ENCODE data around the gene ZNF77.
"Not testable (repeated sequence)": the region's sequence is repeated elsewhere in the genome, so short reads cannot be mapped to it uniquely, and the experiment has no call there.

ZNF77 gene

DNA sequence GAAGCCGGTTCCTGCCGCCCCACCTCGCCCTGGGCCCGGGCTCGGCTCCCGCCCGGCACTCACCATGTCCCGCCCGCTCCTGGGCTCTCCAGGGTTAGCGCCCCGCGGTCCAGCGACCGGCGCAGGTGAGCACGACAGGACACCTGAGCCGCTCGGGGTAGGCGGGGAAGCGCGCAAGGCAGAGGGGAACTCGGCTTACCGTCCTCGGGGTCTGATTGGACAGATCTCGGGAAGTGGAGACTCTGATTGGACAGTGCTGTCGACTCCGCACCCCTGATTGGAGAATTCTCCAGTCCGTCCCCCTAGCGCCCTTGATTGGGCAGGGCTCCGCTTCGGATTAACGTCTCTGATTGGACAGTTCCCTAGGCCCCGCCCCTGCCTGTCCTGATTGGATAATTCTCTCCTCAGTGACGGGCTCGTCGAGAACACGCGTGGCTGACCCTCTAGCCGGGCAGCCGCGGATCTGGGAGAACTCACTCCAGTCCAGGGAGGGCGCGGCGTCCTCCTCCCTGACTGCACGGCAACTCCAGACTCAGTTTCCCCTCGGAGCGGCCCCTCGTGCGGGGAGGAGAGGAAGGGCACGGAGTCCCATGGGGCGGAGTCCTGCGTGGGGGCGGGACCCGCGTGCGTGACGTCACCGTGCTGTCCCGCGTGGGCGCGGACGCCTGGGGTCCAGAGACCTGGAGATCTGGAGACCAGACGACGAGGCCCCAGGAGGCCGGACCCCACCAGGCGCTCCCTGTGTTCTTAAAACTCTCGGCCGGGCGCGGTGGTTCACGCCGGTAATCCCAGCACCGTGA is at the start of gene ZNF77:
Gene ZNF77, minus strand, starts transcription at position 197 of the 800 bp plus-strand sequence. Its CDS starts 131 bp downstream, at position 66.
- peaks cover 47% of the 10 kb centered on the region for H3K4me1 Mint-ChIP-seq
- peak within 1 kb of the TSS; percentile 96 for H3K27ac Mint-ChIP-seq
- peak; percentile 100 for DNase-seq
- no peaks in the 10 kb centered on the region for H3K9me3 Mint-ChIP-seq
- CTCF ChIA-PET = interaction anchor here (1.1 kb wide), 1 partner anchor 297 kb away, joined by 3 read pairs; no protein-coding TSS in a partner anchor
- H3K4me3 Mint-ChIP-seq = peak within 1 kb of the TSS; percentile 93
- H3K36me3 Mint-ChIP-seq = peaks cover 18% of the 10 kb centered on the region
- H3K27me3 Mint-ChIP-seq = no peaks in the 10 kb centered on the region

DNA sequence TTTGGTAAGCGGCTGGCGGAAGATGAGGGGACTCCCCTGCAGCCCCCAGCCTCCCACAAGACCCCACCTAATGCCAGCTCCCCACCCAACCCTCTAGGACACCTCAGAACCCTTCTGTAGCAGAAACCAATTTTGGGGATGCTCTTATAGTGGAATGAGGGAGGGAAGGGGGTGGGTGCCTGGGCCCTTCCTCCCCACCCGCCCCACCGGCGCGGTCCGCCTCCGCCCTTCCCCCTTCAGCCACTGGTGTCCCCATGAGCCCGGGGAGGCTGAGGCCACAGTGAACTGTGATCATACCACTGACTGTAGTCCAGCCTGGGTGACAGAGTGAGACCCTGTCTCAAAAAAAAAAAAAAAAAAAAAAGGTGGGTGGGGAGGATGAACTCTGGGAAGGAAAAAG is 48.8 kb upstream of the ZNF77 start:
- H3K4me1 Mint-ChIP-seq = no peaks in the 10 kb centered on the region
- no peak overlapping the region for H3K4me3 Mint-ChIP-seq
- no peak for DNase-seq
- H3K27ac Mint-ChIP-seq = no peak overlapping the region
- H3K9me3 Mint-ChIP-seq = no peaks in the 10 kb centered on the region
- peaks cover 6% of the 10 kb centered on the region for H3K27me3 Mint-ChIP-seq
- H3K36me3 Mint-ChIP-seq = no peaks in the 10 kb centered on the region
- CTCF ChIA-PET = no interaction called here

DNA sequence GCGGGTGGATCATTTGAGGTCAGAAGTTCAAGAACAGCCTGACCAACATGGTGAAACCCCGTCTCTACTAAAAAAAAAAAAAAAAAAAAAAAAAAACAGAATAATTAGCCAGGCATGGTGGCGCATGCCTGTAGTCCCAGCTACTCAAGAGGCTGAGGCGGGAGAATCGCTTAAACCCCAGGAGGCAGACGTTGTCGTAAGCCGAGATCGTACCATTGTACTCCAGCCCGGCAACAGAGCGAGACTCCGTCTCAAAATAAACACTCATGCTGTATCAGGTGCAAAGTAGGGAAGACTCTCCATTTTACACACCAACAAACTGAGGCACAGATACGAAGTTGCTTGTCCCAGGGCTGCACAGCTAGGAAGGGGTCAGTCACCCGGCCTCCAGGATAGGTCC is 48.2 kb upstream of the ZNF77 start:
- no peak overlapping the region for H3K4me3 Mint-ChIP-seq
- CTCF ChIA-PET = no interaction called here
- H3K27me3 Mint-ChIP-seq = peaks cover 6% of the 10 kb centered on the region
- H3K9me3 Mint-ChIP-seq = no peaks in the 10 kb centered on the region
- H3K36me3 Mint-ChIP-seq = no peaks in the 10 kb centered on the region
- no peak for DNase-seq
- H3K4me1 Mint-ChIP-seq = no peaks in the 10 kb centered on the region
- H3K27ac Mint-ChIP-seq = no peak overlapping the region

- DNase-seq, CTCF ChIA-PET, H3K27ac Mint-ChIP-seq, H3K9me3 Mint-ChIP-seq, H3K36me3 Mint-ChIP-seq, H3K4me3 Mint-ChIP-seq, H3K27me3 Mint-ChIP-seq, H3K4me1 Mint-ChIP-seq: not testable (repeated sequence)
Measured at GRCh38 chr19:2992333-2992732, 47.6 kb upstream of the ZNF77 start.

DNA sequence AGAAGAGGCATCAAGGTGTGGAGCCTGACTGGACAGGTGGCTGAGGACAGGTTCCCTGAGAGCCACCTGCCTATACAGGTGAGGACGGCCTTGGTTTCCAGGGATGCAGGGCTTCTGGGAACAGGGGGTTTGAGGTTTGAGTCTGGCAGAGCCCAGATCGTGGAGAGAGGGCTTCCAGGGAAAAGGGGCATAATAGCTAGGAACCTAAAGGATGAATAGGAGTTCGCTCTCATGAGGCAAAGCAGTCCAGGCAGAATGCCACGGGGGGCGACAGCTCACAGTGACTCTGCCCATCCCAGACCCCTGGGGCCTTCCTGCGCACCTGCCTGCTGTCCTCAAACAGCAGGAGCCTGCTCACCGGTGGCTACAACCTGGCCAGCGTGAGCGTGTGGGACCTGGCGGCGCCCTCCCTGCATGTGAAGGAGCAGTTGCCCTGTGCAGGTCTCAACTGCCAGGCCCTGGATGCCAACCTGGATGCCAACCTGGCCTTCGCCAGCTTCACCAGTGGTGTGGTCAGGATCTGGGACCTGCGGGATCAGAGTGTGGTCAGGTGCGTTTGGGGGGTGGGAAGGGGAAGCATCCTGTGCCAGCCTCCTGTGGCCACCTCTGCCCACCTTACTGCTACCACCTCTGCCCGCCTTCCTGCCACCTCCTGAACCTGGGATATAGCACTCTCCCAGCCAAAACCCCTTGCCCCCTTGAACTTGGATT is 44.6 kb upstream of the ZNF77 start:
- no peak for DNase-seq
- Mint-ChIP-seq H3K27me3 (peaks cover 26% of the 10 kb centered on the region), H3K36me3 (no peaks in the 10 kb centered on the region), H3K9me3 (no peaks in the 10 kb centered on the region), H3K27ac (no peak overlapping the region), H3K4me1 (no peaks in the 10 kb centered on the region), H3K4me3 (no peak overlapping the region)
- CTCF ChIA-PET = no interaction called here

GRCh38 chr19:2988568-2988967 is 43.8 kb upstream of the ZNF77 start:
- CTCF ChIA-PET = no interaction called here

DNA sequence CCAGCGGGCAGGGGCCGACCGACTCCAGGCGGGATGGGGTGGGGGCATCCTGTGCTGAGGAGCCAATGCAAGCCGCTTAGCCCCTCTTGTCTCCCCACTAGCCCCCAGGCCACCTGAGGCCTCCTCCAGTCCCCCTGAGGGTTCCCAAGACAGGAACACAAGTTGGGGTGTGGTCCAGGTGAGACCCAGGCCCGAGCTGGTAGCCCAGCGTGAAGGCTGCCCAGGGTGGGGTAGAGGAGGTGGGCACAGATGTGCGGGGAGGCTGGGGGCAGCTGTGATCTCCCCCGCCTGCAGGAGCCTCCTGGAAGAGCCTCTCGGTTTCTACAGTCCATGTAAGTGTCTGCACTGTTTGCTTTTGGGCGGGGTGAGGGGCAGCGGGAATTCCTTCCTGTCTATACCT is 43.0 kb upstream of the ZNF77 start:
- DNase-seq = no peak
- no peaks in the 10 kb centered on the region for H3K4me1 Mint-ChIP-seq
- no peaks in the 10 kb centered on the region for H3K9me3 Mint-ChIP-seq
- H3K36me3 Mint-ChIP-seq = no peaks in the 10 kb centered on the region
- H3K4me3 Mint-ChIP-seq = no peak overlapping the region
- H3K27me3 Mint-ChIP-seq = peaks cover 42% of the 10 kb centered on the region
- CTCF ChIA-PET = no interaction called here
- no peak overlapping the region for H3K27ac Mint-ChIP-seq

More at GRCh38 chr19:2988568-2988967, 43.8 kb upstream of the ZNF77 start:
- H3K9me3 Mint-ChIP-seq = no peaks in the 10 kb centered on the region
- H3K27me3 Mint-ChIP-seq = peaks cover 34% of the 10 kb centered on the region
- H3K4me3 Mint-ChIP-seq = no peak overlapping the region
- H3K27ac Mint-ChIP-seq = no peak overlapping the region
- DNase-seq = no peak
- H3K4me1 Mint-ChIP-seq = no peaks in the 10 kb centered on the region
- H3K36me3 Mint-ChIP-seq = no peaks in the 10 kb centered on the region

- no peaks in the 10 kb centered on the region for H3K4me1 Mint-ChIP-seq
- H3K27ac Mint-ChIP-seq = no peak overlapping the region
- peaks cover 50% of the 10 kb centered on the region for H3K27me3 Mint-ChIP-seq
- CTCF ChIA-PET = no interaction called here
- no peak overlapping the region for H3K4me3 Mint-ChIP-seq
- no peaks in the 10 kb centered on the region for H3K36me3 Mint-ChIP-seq
- no peak for DNase-seq
- H3K9me3 Mint-ChIP-seq = no peaks in the 10 kb centered on the region
Measured at GRCh38 chr19:2986951-2987524, 42.3 kb upstream of the ZNF77 start.

DNA sequence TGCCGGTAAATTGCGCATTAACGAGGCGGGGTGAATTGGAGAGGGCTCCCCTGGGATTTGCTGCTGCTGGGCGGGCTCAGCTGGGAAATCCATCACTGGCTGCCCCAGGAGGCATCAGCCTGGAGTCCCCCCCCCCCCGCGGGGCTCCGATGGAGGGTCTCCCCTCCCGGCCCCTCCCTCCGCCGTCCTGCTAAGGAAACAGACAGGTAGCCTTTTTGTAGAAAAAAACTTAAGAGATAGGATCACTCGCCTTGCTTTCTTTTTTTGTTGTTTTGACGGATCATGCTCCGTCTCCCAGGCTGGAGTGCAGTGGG is 39.4 kb upstream of the ZNF77 start:
- H3K27me3 Mint-ChIP-seq = peaks cover 67% of the 10 kb centered on the region

GRCh38 chr19:2983351-2984214 is 38.8 kb upstream of the ZNF77 start:
- Mint-ChIP-seq H3K4me1 (no peaks in the 10 kb centered on the region), H3K27me3 (peaks cover 61% of the 10 kb centered on the region), H3K9me3 (no peaks in the 10 kb centered on the region), H3K4me3 (no peak overlapping the region), H3K27ac (no peak overlapping the region), H3K36me3 (no peaks in the 10 kb centered on the region)
- CTCF ChIA-PET = no interaction called here
- no peak for DNase-seq

More for the DNA sequence above, 39.4 kb upstream of the ZNF77 start:
- Mint-ChIP-seq H3K36me3 (no peaks in the 10 kb centered on the region), H3K4me1 (no peaks in the 10 kb centered on the region), H3K27ac (no peak overlapping the region), H3K4me3 (no peak overlapping the region), H3K9me3 (no peaks in the 10 kb centered on the region)
- no peak for DNase-seq
- CTCF ChIA-PET = no interaction called here

DNA sequence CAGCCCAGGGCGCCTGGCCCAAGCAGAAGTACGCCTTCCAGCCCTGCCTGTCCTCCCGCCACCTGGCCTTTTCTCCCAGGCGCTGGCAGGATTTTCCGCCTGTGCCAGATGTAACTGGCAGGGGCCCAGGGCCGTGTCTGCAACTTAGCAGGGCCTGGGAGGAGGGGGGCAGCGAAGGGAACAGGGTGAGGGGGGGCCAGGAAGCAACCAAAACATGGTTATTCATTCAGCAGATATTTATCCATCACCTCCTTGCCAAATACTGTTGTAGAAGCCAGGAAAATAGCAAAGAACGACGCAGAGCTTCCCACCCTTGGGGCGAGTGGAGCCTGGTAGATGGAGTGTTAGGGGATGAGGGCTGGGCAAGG is 38.2 kb upstream of the ZNF77 start:
- CTCF ChIA-PET = no interaction called here
- Mint-ChIP-seq H3K4me3 (no peak overlapping the region), H3K4me1 (peaks cover under 1% of the 10 kb centered on the region), H3K36me3 (no peaks in the 10 kb centered on the region), H3K9me3 (no peaks in the 10 kb centered on the region), H3K27ac (no peak overlapping the region), H3K27me3 (peaks cover 61% of the 10 kb centered on the region)
- no peak for DNase-seq

DNA sequence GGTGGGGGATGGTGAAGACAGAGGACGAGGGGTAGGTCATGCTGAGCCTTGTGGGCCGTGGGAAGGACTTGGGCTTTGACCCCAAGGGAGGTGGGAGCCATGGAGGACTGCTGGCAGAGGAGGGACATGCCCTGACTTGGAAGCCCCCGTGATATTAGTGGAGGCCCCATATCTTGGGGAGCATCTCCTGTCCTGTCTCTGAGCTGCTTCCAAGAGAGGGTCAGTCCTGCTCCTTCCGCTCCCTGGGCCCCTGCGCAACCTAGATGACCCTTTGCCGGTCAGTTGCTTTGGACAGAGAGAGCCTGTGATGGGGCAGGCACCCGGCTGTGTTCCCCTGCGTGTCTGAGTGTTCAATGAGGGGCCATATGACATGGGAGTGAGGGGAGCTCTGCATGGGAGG is 37.8 kb upstream of the ZNF77 start:
- CTCF ChIA-PET = no interaction called here
- Mint-ChIP-seq H3K9me3 (no peaks in the 10 kb centered on the region), H3K27me3 (peaks cover 60% of the 10 kb centered on the region), H3K4me1 (peaks cover 5% of the 10 kb centered on the region), H3K36me3 (no peaks in the 10 kb centered on the region), H3K27ac (no peak overlapping the region), H3K4me3 (no peak overlapping the region)
- DNase-seq = no peak

- no peaks in the 10 kb centered on the region for H3K9me3 Mint-ChIP-seq
- H3K27me3 Mint-ChIP-seq = peaks cover 59% of the 10 kb centered on the region
- H3K4me1 Mint-ChIP-seq = peaks cover 10% of the 10 kb centered on the region
- H3K36me3 Mint-ChIP-seq = no peaks in the 10 kb centered on the region
- CTCF ChIA-PET = no interaction called here
- H3K4me3 Mint-ChIP-seq = no peak overlapping the region
- no peak overlapping the region for H3K27ac Mint-ChIP-seq
- no peak for DNase-seq
Measured at GRCh38 chr19:2981898-2982297, 37.1 kb upstream of the ZNF77 start.

DNA sequence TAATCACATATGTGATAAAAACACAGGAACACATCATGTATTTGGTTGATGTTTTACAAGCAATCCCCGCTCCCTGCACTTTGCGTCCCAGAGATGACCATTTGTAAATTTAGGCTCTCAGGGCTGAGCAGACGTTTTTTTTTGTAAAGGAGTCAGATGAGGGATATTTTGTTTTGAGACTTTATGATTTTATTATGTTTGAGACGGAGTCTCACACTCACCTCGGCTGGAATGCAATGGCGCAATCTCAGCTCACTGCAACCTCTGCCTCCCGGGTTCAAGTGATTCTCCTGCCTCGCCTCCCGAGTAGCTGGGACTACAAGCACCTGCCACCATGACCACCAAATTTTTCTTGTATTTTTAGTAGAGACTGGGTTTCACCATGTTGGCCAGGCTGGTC is 34.0 kb upstream of the ZNF77 start:
- Mint-ChIP-seq H3K27ac (no peak overlapping the region), H3K9me3 (no peaks in the 10 kb centered on the region), H3K27me3 (peaks cover 69% of the 10 kb centered on the region), H3K36me3 (no peaks in the 10 kb centered on the region), H3K4me3 (no peak overlapping the region), H3K4me1 (peaks cover 24% of the 10 kb centered on the region)
- no peak for DNase-seq
- CTCF ChIA-PET = no interaction called here
